Activated CD4-positive, alpha-beta T cell treated with anti-CD3 and anti-CD28 coated beads, Interleukin-2, Interleukin-4, amounts not matched to agents 100 ng/mL and 50 ng/mL, durations not matched to agents 16 hours and 8 hours (primary cell): Measurements from ENCODE around the gene L3MBTL1.
"Not testable (repeated sequence)": the region's sequence is repeated elsewhere in the genome, so short reads cannot be mapped to it uniquely, and the experiment has no call there.

Experiments
- DNase-seq: peaks from one replicate; pipeline ENCODE4 v3.0.0-alpha.2; 2020; ENCODE audit warnings: low spot score

Gene L3MBTL1

DNA sequence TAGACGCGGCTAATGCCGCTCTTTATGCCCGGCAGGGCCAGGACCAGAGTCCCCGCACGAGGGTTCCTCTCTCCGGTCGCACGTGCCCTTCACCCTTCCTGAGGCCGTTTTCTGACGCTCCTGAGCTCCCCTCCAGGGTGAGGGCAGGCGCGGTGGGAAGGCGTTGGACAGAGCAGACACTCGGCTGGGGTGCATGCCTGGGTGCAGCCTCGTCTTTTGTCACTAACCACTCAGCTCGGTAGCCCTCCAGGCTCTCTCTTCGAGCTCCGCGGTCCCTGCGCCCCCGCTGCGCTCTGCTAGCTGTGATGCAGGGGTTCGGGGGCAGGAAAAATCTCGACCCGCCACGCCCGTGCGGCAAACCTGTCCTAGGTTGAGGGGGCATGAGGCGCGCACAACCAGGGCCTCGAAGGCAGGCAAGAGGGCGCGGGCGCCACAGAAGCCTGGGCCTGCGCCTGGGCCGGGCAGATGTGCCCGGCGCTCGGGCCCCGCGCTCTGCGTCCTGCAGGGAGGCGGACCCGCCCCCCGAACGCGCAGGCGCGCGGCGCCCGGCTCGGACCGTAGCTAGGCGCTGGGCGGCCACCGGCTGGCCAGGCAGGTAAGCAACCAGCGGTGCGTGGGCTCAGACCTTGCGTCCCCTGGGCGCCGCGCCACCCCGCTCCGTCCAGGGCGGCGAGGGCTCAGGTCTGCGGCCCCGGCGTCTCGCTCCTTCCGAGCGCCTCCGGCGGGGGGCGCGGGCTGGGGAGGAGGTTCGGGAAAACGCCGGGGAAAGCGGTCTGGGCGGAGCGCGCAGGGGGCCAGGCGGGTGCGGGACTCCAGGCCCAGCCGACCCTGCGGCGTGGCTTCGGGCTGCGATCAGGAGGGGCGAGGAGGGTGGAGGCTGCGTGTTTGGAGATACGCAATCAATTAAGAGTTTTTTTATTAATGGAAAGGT, at the start of gene L3MBTL1:
Gene L3MBTL1 (plus strand): TSS at position 548 of the 931 bp plus-strand sequence. CDS start 5,807 bp downstream, outside the sequence.
- DNase-seq: no peak

DNA sequence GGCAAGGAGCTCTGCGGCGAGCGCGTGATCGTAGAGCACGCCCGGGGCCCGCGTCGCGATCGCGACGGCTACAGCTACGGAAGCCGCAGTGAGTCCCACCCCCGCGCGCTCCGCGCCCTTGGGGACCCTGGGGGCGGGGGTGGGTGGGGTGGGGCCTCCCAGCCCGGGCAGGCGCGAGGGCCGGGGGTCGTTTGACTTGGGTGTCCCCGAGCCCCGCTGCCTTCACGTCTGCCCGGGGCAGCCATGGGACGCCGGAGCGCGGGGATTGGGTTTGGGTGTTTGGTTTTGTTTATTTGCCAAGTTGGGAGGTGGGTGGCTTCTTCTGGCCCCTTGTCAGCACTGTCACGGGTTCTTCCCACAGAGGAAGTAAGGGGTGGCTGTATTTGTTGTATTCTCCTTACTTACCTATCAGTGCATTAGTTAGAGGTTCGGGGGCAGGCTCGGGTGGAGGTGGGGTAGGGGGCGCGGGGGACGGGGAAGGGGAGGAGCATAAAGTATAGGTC, 49.0 kb upstream of the L3MBTL1 start:
- DNase-seq: peak; percentile 14

DNA sequence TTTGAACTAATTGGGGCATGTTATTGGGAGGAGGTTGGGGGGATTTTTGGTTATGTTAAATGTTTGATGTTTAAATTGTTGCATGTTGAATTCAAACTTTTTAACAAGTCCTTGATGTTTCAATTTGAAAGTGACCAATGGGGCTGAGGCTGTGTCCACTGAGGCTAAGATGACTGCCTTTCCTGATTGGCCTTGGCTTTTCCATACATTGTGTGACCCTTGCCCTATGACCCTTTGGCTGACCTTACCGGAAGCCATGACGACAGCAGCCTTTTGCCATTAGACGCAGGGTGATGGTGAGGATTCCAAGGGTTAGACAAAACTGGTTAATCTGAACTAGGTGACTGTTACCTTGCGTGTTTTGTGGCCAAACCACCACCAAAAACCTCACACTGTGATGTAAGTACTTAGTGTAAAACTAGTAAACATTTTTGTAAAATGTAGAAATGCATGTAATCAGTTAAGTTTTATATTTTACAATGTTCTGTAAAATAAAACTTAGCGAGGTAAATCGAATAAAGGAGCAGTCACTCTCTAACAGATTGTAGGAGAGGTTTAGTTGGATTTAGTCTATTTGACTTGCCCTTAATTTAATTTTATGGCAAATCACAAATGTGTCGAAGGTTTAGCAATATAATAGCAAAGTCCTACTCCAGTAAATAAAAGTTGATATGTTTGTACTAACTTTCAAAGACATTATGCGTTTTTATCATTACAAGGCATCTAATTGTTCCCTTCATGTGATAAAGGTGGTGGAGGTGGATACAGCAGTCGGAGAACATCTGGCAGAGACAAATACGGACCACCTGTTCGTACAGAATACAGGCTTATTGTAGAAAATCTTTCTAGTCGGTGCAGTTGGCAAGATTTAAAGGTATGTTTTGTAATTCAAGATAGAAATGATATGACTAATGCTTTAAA, 48.2 kb upstream of the L3MBTL1 start:
- peak; percentile 24 for DNase-seq

DNA sequence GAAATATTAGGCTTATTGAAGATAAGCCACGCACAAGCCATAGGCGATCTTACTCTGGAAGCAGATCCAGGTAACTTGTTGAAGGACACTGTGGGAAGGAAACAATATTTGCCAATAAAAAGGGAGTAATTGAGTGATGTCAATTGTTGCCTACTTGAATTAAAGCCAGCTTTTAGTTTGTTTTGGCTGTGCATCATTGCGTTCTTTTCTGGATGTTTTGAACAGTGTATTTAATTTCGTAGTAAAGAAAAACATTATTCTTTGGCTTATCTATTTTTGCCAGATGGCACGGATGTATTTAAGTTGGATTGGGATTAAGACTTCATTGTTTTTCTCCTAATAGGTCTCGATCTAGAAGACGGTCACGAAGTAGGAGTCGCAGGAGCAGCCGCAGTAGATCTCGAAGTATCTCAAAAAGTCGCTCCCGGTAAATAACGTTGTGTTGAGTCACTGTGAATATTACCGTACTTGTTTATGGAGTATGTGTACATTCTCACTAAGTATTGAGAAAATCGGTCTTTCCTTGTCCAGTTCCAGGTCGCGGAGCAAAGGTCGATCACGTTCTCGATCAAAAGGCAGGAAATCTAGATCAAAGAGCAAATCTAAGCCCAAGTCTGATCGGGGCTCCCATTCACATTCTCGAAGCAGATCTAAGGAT, 47.2 kb upstream of the L3MBTL1 start:
- DNase-seq: no peak

DNA sequence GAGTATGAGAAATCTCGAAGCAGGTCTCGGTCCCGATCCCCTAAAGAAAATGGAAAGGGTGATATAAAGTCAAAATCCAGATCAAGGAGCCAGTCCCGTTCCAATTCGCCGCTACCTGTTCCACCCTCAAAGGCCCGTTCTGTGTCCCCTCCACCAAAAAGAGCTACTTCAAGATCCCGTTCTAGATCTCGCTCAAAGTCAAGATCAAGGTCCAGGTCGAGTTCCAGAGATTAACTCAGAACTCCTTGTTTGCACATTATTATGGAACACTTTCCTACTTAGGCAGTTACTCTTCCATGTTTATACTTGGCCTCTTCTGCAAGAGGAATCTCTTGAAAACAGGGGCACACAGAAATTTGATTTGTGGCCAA, 46.7 kb upstream of the L3MBTL1 start:
- no peak for DNase-seq

DNA sequence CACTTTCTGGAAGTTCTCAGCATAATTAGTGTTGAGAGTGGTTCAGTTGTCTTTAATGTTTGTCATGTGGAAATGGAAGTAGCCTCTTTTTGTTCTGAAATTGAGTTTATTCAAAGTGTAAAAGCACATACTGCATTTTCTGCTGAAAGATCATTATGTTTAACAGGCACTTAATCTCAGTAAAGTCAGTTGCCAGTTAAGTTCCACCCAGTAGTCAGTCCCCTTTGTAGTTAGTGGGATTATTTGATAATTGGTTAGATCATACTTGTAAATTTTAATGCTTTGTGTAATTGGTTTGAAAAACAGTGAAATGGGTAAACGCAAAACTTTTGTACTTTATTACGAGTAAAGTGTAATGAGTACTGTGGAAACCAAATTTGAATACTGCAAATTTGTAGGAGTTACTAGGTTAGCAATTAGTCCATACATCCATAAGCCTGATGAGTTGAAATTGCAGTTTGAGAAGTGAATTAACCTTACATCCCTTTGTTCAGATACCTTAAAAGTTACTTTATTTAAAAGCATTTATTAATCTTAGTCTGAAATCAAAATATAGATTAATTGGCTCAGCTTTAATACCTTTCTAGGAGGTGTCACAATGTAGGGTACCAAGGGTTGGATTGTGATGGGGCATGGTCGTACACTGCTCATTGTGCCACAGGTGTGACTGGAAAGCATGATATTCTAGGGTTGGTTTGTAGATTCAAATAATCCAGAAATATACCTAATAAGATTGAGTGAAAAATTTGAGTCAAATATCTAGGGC, 45.4 kb upstream of the L3MBTL1 start:
- DNase-seq: no peak

DNA sequence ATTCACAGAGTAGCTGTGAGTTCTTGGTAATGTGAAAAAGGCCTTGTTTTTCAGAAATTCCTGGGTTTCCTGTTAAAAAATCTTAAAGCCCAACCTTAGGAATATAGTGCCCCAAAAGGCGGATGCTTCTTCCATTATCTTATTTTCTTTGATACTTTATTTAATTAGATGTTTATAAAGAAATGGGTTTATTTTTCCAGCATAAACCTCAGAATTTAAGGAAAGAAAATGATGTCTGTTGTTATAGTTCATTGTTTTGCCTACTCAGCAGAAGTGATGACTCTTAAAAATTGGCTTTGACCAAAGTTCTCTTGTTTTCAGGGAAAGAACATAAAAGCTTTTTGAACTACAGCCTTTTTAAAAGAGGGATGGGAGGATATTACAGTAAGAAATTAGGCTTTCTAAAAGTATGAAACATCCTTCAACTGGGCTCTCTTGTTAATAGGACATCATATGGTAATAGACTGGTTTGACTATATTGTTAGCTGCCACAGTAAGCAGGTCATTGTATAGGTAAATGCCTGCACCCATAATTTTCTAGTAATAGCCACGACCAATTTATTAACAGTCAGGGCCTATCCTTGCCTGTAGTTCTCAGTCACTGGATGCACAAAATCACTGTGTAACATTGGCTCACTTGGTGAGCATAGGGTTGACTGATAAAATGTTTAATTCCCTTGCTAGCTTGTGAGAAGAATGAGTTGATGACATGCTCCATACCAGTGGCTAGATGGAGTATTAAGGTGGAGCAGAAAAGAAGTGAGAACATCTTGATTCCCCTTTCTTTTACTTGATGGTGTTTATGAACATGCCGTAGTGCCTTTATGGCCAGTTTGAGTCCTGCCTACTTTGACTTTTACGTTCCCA, 44.6 kb upstream of the L3MBTL1 start:
- DNase-seq: no peak

DNA sequence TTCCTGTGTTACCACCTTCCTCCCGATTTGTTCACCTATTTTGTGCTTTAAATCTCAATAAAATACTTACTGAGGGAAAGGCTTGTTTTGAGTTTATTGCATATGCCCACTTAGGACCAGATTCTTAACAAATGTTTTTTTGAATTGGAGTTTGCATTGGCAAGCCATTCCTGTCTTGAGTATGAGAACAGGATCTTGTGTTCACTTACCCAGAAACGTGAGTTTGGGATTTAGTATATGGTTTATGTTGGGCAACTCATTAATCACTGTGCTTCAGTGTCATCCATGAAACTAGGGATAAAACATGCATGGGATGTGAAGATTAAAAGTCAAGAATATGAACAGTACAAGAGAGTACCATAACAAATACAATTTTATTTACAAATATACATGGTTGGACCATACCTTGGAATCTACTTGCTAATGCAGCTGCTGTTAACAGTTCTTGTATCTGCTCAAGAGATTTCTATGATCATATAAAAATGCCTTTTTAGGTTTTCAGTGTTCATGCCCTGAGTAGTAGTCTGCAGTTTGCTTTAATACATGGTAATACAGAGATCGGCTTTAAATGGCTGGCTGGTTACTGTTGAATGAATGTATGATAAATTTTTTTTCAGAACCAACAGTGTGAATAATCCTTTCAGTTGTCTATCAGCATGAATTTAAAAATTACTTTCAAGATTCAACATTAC, 43.8 kb upstream of the L3MBTL1 start:
- no peak for DNase-seq

DNA sequence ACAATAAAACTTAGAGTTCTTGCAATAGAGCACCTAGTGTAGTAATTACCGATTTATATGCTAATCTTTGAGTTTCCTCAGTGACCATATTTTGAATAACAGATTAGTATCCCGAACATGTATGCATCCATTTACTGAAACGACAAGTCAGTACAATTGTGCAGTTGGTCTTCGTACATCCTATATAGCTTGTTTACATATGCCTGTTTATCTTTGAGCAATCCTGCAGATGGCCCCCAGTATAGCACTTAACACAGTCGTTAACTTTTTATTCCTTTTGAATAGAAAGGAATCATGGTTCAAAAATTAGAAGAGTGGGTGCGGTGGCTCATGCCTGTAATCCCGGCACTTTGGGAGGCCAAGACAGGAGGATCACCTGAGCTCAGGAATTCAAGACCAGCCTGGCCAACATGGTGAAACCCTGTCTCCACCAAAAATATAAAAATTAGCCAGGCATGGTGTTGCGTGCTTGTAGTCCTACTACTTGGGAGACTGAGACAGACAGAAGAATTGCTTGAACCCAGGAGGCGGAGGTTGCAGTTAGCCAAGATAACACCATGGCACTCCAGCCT, 43.2 kb upstream of the L3MBTL1 start:
- no peak for DNase-seq

DNA sequence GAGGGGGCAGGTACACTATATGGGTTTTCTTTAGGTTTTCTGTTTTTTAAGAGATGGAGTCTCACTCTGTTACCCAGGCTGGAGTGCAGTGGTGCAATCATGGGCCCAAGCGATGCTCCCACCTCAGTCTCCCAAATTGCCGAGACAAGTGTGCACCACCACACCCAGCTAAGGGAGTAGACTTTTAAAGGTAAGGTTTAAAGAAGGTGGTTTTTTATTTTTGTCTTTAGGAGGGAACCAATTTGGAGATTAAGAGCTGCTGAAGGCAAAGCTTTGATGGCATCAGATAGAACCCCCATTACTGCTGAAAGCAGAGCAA, 41.9 kb upstream of the L3MBTL1 start:
- no peak for DNase-seq

DNA sequence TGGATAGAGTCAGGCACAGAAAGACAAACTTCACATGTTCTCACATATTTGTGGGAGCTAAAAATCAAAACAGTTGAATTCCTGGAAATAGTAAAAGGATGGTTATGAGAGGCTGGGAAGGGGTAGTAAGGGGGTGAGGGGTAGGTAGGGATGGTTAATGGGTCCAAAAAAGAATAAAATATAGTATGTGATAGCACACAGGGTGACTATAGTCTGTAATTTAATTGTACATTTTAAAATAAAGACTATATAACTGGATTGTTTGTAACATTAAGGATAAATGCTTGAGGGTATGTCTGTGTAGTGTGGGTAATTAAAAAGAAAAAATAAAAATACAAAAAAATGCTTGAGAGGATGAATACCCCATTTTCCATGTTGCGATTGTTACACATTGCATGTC, 39.9 kb upstream of the L3MBTL1 start:
- no peak for DNase-seq

DNA sequence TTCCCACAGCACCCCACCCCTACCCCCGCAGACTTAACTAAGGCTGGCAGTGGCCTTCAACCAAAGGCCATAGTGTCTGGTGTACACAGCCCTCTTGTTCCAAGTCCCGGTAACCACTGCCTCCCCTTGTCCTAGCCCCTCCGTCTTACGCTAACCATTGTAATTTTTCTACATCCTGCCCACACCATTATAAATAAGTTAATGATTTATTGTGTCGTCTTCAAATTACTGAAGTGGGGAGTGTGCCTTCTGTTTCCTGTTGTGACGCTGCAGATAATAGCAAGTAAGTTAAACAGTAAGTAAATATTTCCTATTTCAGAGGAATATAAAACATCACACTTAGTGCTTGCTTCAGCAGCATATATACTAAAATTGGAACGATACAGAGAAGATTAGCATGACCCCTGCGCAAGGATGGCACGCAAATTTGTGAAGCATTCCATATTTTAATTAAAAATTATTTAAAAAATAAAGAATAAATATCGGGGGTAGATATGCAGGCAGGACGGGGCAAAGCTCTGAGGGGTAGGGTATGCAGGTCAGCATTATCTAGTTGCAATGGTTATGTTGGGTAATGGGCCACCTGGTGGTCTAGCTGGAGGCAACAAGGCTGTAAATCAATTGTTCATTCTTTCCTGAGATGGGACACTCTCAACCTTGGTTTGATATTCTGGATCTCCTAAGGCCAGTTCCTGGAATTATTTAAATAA, 34.7 kb upstream of the L3MBTL1 start:
- DNase-seq: no peak

DNA sequence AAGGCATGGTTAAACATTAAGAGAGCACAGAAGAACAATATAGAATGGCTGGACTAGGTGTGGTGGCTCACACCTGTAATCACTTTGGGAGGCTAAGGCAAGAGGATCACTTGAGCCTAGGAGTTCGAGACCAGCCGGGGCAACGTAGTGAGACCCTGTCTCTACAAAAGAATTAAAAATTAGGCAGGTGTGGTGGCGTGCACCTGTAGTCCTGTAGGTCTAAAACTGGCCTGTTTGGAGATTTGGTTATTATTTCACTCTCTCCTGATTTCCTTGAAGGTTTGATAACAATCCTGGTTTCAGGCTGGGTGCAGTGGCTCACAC, 34.2 kb upstream of the L3MBTL1 start:
- DNase-seq: no peak

DNA sequence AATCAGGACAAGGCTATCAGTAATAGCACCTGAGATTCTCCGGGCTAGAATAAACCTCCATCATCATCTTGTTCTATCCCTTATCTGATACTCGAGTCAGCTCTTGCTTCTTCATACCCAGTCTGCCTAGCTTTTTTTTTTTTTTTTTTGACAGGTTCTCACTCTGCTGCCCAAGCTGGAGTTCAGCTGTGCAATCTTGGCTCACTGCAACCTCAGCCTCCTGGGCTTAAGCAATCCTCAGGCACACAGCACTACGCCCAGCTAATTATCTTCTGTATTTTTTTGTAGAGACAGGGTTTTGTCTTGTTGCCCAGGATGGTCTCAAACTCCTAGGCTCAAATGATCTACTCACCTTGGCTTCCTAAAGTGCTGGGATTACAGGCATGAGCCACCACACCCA, 30.3 kb upstream of the L3MBTL1 start:
- no peak for DNase-seq

DNA sequence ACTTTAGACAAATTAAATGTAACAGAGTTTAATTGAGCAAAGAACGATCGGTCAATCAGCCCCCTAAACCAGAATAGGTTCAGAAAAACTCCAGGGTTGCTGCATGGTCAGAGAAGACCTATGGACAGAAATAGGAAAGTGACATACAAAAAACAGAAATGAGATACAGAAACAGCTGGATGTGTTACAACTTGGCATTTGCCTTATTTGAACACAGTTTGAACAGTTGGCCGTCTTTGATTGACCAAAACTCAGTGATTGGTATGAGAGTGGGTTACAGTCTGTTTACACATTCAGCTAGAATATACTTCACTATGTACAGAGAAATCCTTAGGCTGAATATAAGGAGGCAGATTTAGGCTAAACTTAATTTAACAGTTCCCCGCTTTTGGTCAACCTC, 29.9 kb upstream of the L3MBTL1 start:
- no peak for DNase-seq

DNA sequence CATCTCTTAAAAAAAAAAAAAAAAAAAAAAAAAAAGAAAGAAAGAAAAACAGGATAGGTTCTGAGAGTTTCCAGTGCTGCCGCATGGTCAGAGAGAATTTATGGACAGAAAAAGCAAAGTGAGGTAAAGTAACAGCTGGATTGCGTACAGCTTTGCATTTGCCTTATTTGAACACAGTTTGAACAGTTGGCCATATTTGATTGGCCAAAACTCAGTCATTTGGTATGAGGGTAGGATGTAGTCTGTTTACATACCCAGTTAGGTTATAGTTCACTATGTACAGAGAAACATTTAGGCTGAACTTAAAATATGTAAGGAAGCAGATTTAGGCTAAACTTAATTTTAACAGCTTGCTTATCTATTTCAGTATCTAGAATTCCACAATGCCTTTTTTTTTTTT, 17.5 kb upstream of the L3MBTL1 start:
- no peak for DNase-seq

DNA sequence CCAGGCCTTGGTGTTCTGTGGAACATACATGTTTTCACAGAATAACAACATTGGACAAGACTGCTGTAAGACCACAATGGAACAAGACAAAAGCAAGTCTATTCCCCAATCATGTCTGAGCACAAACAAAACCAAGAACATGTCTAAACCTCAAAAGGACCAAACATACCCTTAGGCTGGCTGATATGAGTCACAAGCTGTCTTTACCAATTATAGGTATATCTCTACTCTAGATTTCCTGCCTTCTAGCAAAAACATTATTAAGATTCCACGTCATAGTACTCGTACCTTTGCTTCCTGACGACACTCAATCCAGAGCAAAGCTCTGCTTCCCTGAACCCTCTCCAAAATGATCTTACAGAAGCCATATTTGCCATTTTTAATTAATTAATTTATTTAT, 15.4 kb upstream of the L3MBTL1 start:
- DNase-seq: peak; percentile 65

DNA sequence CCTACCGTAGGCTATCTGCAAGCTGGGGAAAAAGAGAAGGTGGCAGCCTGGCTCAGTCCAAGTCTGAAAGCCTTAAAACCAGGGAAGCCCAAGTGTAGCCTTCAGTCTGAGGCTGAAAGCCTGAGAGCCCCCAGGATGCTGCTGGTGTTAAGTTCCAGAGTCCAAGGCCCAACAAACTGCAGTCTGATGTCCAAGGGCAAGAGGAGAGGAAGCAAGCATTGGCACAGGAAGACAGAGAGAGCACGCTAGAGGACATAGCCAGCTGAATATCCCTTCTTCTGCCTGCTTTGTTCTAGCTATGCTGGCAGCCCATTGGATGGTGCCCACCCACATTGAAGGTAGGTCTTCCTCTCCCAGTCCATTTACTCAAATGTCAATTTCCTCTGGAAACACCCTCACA, 12.1 kb upstream of the L3MBTL1 start:
- no peak for DNase-seq

DNA sequence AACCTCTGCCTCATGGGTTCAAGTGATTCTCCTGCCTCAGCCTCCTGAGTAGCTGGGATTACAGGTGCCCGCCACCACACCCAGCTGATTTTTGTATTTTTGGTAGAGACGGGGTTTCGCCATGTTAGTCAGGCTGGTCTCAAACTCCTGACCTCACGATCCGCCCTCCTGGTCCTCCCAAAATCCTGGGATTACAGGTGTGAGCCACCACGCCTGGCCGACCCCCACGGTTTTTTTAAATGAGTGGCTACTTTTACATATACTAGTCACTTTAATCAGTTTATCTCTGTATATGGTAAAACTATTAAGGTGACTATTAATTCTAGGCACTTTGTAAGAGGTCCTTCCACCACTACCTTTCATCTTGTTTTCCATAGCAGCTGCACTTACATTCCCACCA, 5.5 kb upstream of the L3MBTL1 start:
- not testable (repeated sequence) for DNase-seq
